ENCODE measurements around the gene ANKIB1. TPM values are rescaled to one million over a fixed set of nuclear protein-coding genes. Genes with fewer than 3 reads are reported as not detected.

Gene ANKIB1
- total and polyA plus RNA-seq, 9 of the 15 experiments (the other 6 are each of a cell fraction or from before 2014, with no cell fraction given), result 5.9 to 25.2 (median 16.1) TPM

DNA sequence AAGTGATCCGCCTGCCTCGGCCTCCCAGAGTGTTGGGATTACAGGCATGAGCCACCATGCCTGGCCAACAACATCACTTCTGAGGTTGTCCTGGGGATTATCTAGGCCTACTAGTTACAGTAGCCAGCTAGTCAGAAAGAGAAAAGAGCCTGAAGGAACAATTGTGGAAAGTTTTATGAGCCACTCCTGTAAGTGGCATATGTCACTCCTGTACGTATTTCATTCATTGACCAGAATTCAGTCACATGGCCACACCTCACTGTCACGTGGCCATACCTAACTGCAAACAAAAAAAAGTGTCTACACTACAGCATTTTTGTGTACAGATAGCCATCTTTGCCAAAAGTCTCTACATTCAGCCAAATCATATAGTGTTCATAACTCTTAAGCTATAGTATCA, 85.7 kb downstream of the ANKIB1 start (continued):
- TF ChIP-seq, protein P1, sequence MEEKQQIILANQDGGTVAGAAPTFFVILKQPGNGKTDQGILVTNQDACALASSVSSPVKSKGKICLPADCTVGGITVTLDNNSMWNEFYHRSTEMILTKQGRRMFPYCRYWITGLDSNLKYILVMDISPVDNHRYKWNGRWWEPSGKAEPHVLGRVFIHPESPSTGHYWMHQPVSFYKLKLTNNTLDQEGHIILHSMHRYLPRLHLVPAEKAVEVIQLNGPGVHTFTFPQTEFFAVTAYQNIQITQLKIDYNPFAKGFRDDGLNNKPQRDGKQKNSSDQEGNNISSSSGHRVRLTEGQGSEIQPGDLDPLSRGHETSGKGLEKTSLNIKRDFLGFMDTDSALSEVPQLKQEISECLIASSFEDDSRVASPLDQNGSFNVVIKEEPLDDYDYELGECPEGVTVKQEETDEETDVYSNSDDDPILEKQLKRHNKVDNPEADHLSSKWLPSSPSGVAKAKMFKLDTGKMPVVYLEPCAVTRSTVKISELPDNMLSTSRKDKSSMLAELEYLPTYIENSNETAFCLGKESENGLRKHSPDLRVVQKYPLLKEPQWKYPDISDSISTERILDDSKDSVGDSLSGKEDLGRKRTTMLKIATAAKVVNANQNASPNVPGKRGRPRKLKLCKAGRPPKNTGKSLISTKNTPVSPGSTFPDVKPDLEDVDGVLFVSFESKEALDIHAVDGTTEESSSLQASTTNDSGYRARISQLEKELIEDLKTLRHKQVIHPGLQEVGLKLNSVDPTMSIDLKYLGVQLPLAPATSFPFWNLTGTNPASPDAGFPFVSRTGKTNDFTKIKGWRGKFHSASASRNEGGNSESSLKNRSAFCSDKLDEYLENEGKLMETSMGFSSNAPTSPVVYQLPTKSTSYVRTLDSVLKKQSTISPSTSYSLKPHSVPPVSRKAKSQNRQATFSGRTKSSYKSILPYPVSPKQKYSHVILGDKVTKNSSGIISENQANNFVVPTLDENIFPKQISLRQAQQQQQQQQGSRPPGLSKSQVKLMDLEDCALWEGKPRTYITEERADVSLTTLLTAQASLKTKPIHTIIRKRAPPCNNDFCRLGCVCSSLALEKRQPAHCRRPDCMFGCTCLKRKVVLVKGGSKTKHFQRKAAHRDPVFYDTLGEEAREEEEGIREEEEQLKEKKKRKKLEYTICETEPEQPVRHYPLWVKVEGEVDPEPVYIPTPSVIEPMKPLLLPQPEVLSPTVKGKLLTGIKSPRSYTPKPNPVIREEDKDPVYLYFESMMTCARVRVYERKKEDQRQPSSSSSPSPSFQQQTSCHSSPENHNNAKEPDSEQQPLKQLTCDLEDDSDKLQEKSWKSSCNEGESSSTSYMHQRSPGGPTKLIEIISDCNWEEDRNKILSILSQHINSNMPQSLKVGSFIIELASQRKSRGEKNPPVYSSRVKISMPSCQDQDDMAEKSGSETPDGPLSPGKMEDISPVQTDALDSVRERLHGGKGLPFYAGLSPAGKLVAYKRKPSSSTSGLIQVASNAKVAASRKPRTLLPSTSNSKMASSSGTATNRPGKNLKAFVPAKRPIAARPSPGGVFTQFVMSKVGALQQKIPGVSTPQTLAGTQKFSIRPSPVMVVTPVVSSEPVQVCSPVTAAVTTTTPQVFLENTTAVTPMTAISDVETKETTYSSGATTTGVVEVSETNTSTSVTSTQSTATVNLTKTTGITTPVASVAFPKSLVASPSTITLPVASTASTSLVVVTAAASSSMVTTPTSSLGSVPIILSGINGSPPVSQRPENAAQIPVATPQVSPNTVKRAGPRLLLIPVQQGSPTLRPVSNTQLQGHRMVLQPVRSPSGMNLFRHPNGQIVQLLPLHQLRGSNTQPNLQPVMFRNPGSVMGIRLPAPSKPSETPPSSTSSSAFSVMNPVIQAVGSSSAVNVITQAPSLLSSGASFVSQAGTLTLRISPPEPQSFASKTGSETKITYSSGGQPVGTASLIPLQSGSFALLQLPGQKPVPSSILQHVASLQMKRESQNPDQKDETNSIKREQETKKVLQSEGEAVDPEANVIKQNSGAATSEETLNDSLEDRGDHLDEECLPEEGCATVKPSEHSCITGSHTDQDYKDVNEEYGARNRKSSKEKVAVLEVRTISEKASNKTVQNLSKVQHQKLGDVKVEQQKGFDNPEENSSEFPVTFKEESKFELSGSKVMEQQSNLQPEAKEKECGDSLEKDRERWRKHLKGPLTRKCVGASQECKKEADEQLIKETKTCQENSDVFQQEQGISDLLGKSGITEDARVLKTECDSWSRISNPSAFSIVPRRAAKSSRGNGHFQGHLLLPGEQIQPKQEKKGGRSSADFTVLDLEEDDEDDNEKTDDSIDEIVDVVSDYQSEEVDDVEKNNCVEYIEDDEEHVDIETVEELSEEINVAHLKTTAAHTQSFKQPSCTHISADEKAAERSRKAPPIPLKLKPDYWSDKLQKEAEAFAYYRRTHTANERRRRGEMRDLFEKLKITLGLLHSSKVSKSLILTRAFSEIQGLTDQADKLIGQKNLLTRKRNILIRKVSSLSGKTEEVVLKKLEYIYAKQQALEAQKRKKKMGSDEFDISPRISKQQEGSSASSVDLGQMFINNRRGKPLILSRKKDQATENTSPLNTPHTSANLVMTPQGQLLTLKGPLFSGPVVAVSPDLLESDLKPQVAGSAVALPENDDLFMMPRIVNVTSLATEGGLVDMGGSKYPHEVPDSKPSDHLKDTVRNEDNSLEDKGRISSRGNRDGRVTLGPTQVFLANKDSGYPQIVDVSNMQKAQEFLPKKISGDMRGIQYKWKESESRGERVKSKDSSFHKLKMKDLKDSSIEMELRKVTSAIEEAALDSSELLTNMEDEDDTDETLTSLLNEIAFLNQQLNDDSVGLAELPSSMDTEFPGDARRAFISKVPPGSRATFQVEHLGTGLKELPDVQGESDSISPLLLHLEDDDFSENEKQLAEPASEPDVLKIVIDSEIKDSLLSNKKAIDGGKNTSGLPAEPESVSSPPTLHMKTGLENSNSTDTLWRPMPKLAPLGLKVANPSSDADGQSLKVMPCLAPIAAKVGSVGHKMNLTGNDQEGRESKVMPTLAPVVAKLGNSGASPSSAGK (IDR thresholded peaks at IDR 0.05), result no peak
- TF ChIP-seq RAD51 (IDR thresholded peaks at IDR 0.05; ENCODE audit: borderline replicate concordance, low read depth), result peak; percentile 44; the same call in 1 of the 2 replicates
- TF ChIP-seq RFX1 (IDR thresholded peaks at IDR 0.05), result peak; percentile 19; the same call in 1 of the 2 replicates
- TF ChIP-seq HIVEP1 (CRISPR knock-in tag; IDR thresholded peaks at IDR 0.05), result no peak

Data from K562 (cell line).